IMR-90 (cell line): ENCODE measurements around the gene SNTG2. TPM values are rescaled to one million over a fixed set of nuclear protein-coding genes. Genes with fewer than 3 reads are reported as not detected.

ENCODE experiments used
- ATAC-seq: fragments of 200-7000 bp; cut with Tn5 transposase; 2 replicates; pipeline ENCODE4 v1.9.1; 2020; ENCODE audit warnings: low read depth, mild to moderate bottlenecking, moderate library complexity
- BruUV-seq: library from RNA; stranded (reverse); fragments of 400-500 nt; replicated peaks from 2 replicates; lab custom pipeline; 2021; lab: Mats Ljungman, UMichigan
- CTCF ChIA-PET: fragments of 300-600 bp; formaldehyde crosslinking; extraction: SDS; loops from one replicate; lab custom pipeline; 2021; ENCODE audit warnings: antibody characterized with exemption; lab: Yijun Ruan, JAX
- POLR2A ChIA-PET: fragments of 300-600 bp; sonication (Branson Sonifier 250); formaldehyde crosslinking; loops from one replicate; lab custom pipeline; 2022; ENCODE audit warnings: antibody characterized with exemption; ENCODE audit not compliant: unreplicated experiment; lab: Charles Lee
- DNase-seq: peaks from one replicate; pipeline ENCODE4 v3.0.0; 2013
- H2AFZ ChIP-seq: replicated peaks from 2 replicates; pipeline ENCODE3; 2013; ENCODE audit warnings: low read length, mild to moderate bottlenecking; ENCODE audit not compliant: poor library complexity
- H2AK5ac ChIP-seq: 2 replicates; pipeline ENCODE4 v1.6.1; 2013; ENCODE audit warnings: low read depth, low read length, inconsistent platforms
- H2AK9ac ChIP-seq: replicated peaks from 2 replicates; pipeline ENCODE3; 2013; ENCODE audit warnings: mild to moderate bottlenecking, low read depth, low read length, moderate library complexity; ENCODE audit not compliant: poor library complexity
- H2BK120ac ChIP-seq: 2 replicates; pipeline ENCODE4 v1.6.1; 2013; ENCODE audit warnings: low read depth, low read length, inconsistent platforms
- H2BK15ac ChIP-seq: 3 replicates; pipeline ENCODE4 v1.6.1; 2013; ENCODE audit warnings: low read depth, low read length, inconsistent platforms
- H2BK20ac ChIP-seq: 2 replicates; pipeline ENCODE4 v1.6.1; 2013; ENCODE audit warnings: low read depth, mild to moderate bottlenecking, inconsistent platforms, low read length, moderate library complexity
- H2BK5ac ChIP-seq: 2 replicates; pipeline ENCODE4 v1.6.1; 2013; ENCODE audit warnings: mild to moderate bottlenecking, low read depth, low read length, inconsistent platforms; ENCODE audit not compliant: poor library complexity, severe bottlenecking
- H3K14ac ChIP-seq: replicated peaks from 2 replicates; pipeline ENCODE4 v1.6.1; 2013; ENCODE audit warnings: low read depth, low read length, inconsistent platforms
- H3K18ac ChIP-seq: 2 replicates; pipeline ENCODE4 v1.6.1; 2013; ENCODE audit warnings: low read depth, low read length, control low read depth
- H3K23ac ChIP-seq: 2 replicates; pipeline ENCODE4 v1.6.1; 2013; ENCODE audit warnings: low read depth, low read length, inconsistent platforms
- H3K27ac ChIP-seq: 2 replicates; pipeline ENCODE4 v1.5.1; 2013; ENCODE audit warnings: mild to moderate bottlenecking, control low read depth, low read length; ENCODE audit not compliant: insufficient read depth
- H3K27me3 ChIP-seq: 2 replicates; pipeline ENCODE4 v1.6.1; 2013; ENCODE audit warnings: low read length; ENCODE audit not compliant: control insufficient read depth, insufficient read depth
- H3K36me3 ChIP-seq: 2 replicates; pipeline ENCODE4 v1.6.1; 2013; ENCODE audit warnings: low read length, mixed read lengths; ENCODE audit not compliant: control insufficient read depth, insufficient read depth
- H3K4ac ChIP-seq: 2 replicates; pipeline ENCODE4 v1.6.1; 2013; ENCODE audit warnings: low read depth, low read length, inconsistent platforms
- H3K4me1 ChIP-seq: 2 replicates; pipeline ENCODE4 v1.6.1; 2013; ENCODE audit warnings: low read length, mixed read lengths; ENCODE audit not compliant: control insufficient read depth, insufficient read depth
- H3K4me2 ChIP-seq: 2 replicates; pipeline ENCODE4 v1.6.1; 2013; ENCODE audit warnings: low read depth, mild to moderate bottlenecking, control low read depth, low read length, moderate library complexity
- H3K4me3 ChIP-seq: 2 replicates; pipeline ENCODE4 v1.5.1; 2013; ENCODE audit warnings: low read depth, mild to moderate bottlenecking, control low read depth, low read length, moderate library complexity; ENCODE audit not compliant: insufficient read depth
- H3K56ac ChIP-seq: 2 replicates; pipeline ENCODE4 v1.6.1; 2013; ENCODE audit warnings: low read length, inconsistent platforms; ENCODE audit not compliant: insufficient read depth; ENCODE audit errors: extremely low read depth
- H3K79me1 ChIP-seq, 2 experiments: 2 replicates each; pipeline ENCODE4 v1.6.1; 2013; ENCODE audit warnings: low read length in 2 of 2, inconsistent platforms in 1 of 2, low read depth in 1 of 2
- H3K9ac ChIP-seq: 2 replicates; pipeline ENCODE4 v1.6.1; 2013; ENCODE audit warnings: low read depth, low read length, control low read depth
- H3K9me1 ChIP-seq: 2 replicates; pipeline ENCODE4 v1.6.1; 2013; ENCODE audit warnings: low read length, inconsistent platforms; ENCODE audit not compliant: insufficient read depth
- H3K9me3 ChIP-seq: 2 replicates; pipeline ENCODE4 v1.6.1; 2013; ENCODE audit warnings: low read length; ENCODE audit not compliant: control insufficient read depth, insufficient read depth
- H4K20me1 ChIP-seq: 2 replicates; pipeline ENCODE4 v1.6.1; 2013; ENCODE audit warnings: low read length, inconsistent platforms; ENCODE audit not compliant: insufficient read depth
- H4K5ac ChIP-seq: 2 replicates; pipeline ENCODE4 v1.6.1; 2013; ENCODE audit warnings: mild to moderate bottlenecking, low read depth, low read length, control low read depth
- H4K8ac ChIP-seq, 2 experiments: 2 replicates each; pipeline ENCODE4 v1.6.1; 2013; ENCODE audit warnings: low read depth in 2 of 2, low read length in 2 of 2, control low read depth in 1 of 2, inconsistent platforms in 1 of 2
- H4K91ac ChIP-seq: 2 replicates; pipeline ENCODE4 v1.6.1; 2013; ENCODE audit warnings: low read depth, low read length, inconsistent platforms; ENCODE audit not compliant: insufficient read depth
- ELK1 ChIP-seq: fragments of 150-350 bp; IDR thresholded peaks from 2 replicates; pipeline ENCODE4 v1.6.1; 2016; ENCODE audit warnings: low read depth, mild to moderate bottlenecking, low read length, moderate library complexity, borderline replicate concordance
- FOS ChIP-seq: fragments of 150-350 bp; IDR thresholded peaks from 2 replicates; pipeline ENCODE4 v1.6.1; 2016; ENCODE audit warnings: low read depth, low read length
- NFE2L2 ChIP-seq: fragments of 150-350 bp; IDR thresholded peaks from 2 replicates; pipeline ENCODE4 v1.6.1; 2016; ENCODE audit warnings: low read depth, mild to moderate bottlenecking, low read length
- POLR2A ChIP-seq: IDR thresholded peaks from 2 replicates; pipeline ENCODE4 v1.6.1; 2012; ENCODE audit warnings: mild to moderate bottlenecking, low read depth, low read length
- WGBS, 2 experiments: methylation state at CpG; one replicate each; pipeline versions ENCODE4 v1.1.5 to v1.1.7; 2013; ENCODE audit warnings: missing lambda C conversion rate in 2 of 2; ENCODE audit not compliant: insufficient read length in 1 of 2; ENCODE audit errors: extremely low coverage in 2 of 2; 5-methylcytosine and 5-hydroxymethylcytosine counted together
- dilution Hi-C: fragments of 300-500 bp; cut with HindIII; formaldehyde crosslinking; loops from one replicate; pipeline ENCODE4 v1.14.3; 2018; ENCODE audit warnings: low sequenced_read_pairs; ENCODE audit not compliant: unreplicated experiment
- in situ Hi-C: fragments of 300-500 bp; cut with MboI; formaldehyde crosslinking; loops from 3 replicates; pipeline ENCODE4 v1.14.3; 2019; ENCODE audit warnings: low sequenced_read_pairs, inconsistent platforms, mixed read lengths
- intact Hi-C: fragments of 100-400 bp; cut with micrococcal nuclease; formaldehyde crosslinking; loops from 2 replicates; pipeline ENCODE4 v1.10.0; 2022
- polyA plus RNA-seq, 3 experiments: library from polyadenylated mRNA; depleted of rRNA; stranded (reverse); fragments of >200 nt; gene quantifications; 2 replicates each; pipeline ENCODE4 v1.2.3, GENCODE V29; 2012; ENCODE audit warnings: low replicate concordance in 1 of 3
- total RNA-seq: library from RNA; depleted of rRNA; stranded (reverse); fragments of >200 nt; gene quantifications from 2 replicates; pipeline ENCODE4 v1.2.3, GENCODE V29; 2012

The SNTG2 gene
- total and polyA plus RNA-seq, 2 of the 4 experiments (the other 2 are of a cell fraction), result under 0.01 to 0.17 TPM

GRCh38 chr2:1314254-1314653 lies 363.6 kb downstream of the SNTG2 start:
- no peak overlapping the region for H3K27ac ChIP-seq
- no peak overlapping the region for H4K91ac ChIP-seq
- H3K4me1 ChIP-seq, result no peaks in the 10 kb centered on the region
- H3K4me3 ChIP-seq, result no peak overlapping the region
- ATAC-seq, result no peak
- H3K23ac ChIP-seq, result no peak overlapping the region
- no peak for DNase-seq
- H3K9me3 ChIP-seq, result peaks cover 19% of the 10 kb centered on the region
- BruUV-seq, result no TSS peak
- H4K8ac ChIP-seq, result no peak overlapping the region
- dilution Hi-C loops, result no loop called here
- no peak overlapping the region for H3K56ac ChIP-seq
- ChIA-PET CTCF (no interaction called here), POLR2A (no interaction called here)
- H4K5ac ChIP-seq, result no peak overlapping the region
- H3K9ac ChIP-seq, result no peak overlapping the region
- no peak overlapping the region for H2AK5ac ChIP-seq
- no peaks in the 10 kb centered on the region for H4K20me1 ChIP-seq
- H3K14ac ChIP-seq, result no peak overlapping the region
- no peak overlapping the region for H2BK20ac ChIP-seq
- no peak overlapping the region for H2AK9ac ChIP-seq
- no peaks in the 10 kb centered on the region for H3K27me3 ChIP-seq
- H3K4ac ChIP-seq, result no peak overlapping the region
- no peak overlapping the region for H2BK15ac ChIP-seq
- intact Hi-C loops, result no loop called here
- no peak overlapping the region for H2BK120ac ChIP-seq
- no peak overlapping the region for H3K18ac ChIP-seq
- TF ChIP-seq ELK1, result no peak
- no peak for TF ChIP-seq FOS
- no peak for TF ChIP-seq POLR2A
- no peak for TF ChIP-seq NFE2L2
- no peaks in the 10 kb centered on the region for H3K9me1 ChIP-seq
- no peaks in the 10 kb centered on the region for H3K36me3 ChIP-seq
- no peak overlapping the region for H3K4me2 ChIP-seq
- no peaks in the 10 kb centered on the region for H3K79me1 ChIP-seq
- WGBS, 2 experiments, result no CpG with 5 or more reads among the region's 6 CpGs
- in situ Hi-C loops, result no loop called here
- H2AFZ ChIP-seq, result no peak overlapping the region
- H2BK5ac ChIP-seq, result no peak overlapping the region
